Osteocyte (in vitro differentiated cells): Measurements from ENCODE around the gene BAHD1. TPM values are rescaled to one million over a fixed set of nuclear protein-coding genes. Genes with fewer than 3 reads are reported as not detected.

Experiments used
- DNase-seq: peaks from one replicate; pipeline ENCODE4 v3.0.0; 2021; ENCODE audit warnings: mixed read lengths; ENCODE audit not compliant: unreplicated experiment; ENCODE audit errors: extremely low spot score
- H3K27ac Mint-ChIP-seq: one replicate; pipeline ENCODE4 v1.8.0; 2021; ENCODE audit warnings: mild to moderate bottlenecking, mixed read lengths; ENCODE audit not compliant: unreplicated experiment
- H3K27me3 Mint-ChIP-seq: one replicate; pipeline ENCODE4 v1.8.0; 2021; ENCODE audit warnings: mixed read lengths; ENCODE audit not compliant: unreplicated experiment
- H3K36me3 Mint-ChIP-seq: one replicate; pipeline ENCODE4 v1.8.0; 2021; ENCODE audit warnings: mixed read lengths; ENCODE audit not compliant: unreplicated experiment
- H3K4me1 Mint-ChIP-seq: one replicate; pipeline ENCODE4 v1.8.0; 2021; ENCODE audit warnings: mixed read lengths; ENCODE audit not compliant: unreplicated experiment
- H3K4me3 Mint-ChIP-seq: one replicate; pipeline ENCODE4 v1.8.0; 2021; ENCODE audit warnings: mild to moderate bottlenecking, moderate library complexity, mixed read lengths; ENCODE audit not compliant: unreplicated experiment
- H3K9me3 Mint-ChIP-seq: one replicate; pipeline ENCODE4 v1.8.0; 2021; ENCODE audit warnings: mixed read lengths; ENCODE audit not compliant: unreplicated experiment
- total RNA-seq: library from RNA; stranded (reverse); gene quantifications from 2 replicates; pipeline ENCODE4 v1.2.1, GENCODE V29; 2021
- TF ChIP-seq, protein P1 (sequence below): fragments of 200-600 bp; sonication (generic); IDR thresholded peaks from 2 replicates; pipeline ENCODE4 v1.5.0; 2021; ENCODE audit warnings: antibody characterized with exemption, mild to moderate bottlenecking, moderate library complexity

Gene BAHD1
- total RNA-seq, 1 donor from 2014 or later: 26.4 TPM

GRCh38 chr15:40472171-40472727 is 31.5 kb downstream of the BAHD1 start:
- Mint-ChIP-seq H3K27me3 (no peaks in the 10 kb centered on the region), H3K36me3 (peaks cover 5% of the 10 kb centered on the region), H3K4me1 (peaks cover 19% of the 10 kb centered on the region), H3K9me3 (no peaks in the 10 kb centered on the region), H3K27ac (no peak overlapping the region), H3K4me3 (peak overlapping the region; percentile 77)
- DNase-seq: no peak
- TF ChIP-seq, protein P1, sequence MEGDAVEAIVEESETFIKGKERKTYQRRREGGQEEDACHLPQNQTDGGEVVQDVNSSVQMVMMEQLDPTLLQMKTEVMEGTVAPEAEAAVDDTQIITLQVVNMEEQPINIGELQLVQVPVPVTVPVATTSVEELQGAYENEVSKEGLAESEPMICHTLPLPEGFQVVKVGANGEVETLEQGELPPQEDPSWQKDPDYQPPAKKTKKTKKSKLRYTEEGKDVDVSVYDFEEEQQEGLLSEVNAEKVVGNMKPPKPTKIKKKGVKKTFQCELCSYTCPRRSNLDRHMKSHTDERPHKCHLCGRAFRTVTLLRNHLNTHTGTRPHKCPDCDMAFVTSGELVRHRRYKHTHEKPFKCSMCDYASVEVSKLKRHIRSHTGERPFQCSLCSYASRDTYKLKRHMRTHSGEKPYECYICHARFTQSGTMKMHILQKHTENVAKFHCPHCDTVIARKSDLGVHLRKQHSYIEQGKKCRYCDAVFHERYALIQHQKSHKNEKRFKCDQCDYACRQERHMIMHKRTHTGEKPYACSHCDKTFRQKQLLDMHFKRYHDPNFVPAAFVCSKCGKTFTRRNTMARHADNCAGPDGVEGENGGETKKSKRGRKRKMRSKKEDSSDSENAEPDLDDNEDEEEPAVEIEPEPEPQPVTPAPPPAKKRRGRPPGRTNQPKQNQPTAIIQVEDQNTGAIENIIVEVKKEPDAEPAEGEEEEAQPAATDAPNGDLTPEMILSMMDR: no peak

GRCh38 chr15:40474581-40474980 is 33.8 kb downstream of the BAHD1 start:
- Mint-ChIP-seq H3K27me3 (peaks cover 9% of the 10 kb centered on the region), H3K27ac (no peak overlapping the region), H3K9me3 (no peaks in the 10 kb centered on the region), H3K4me3 (no peak overlapping the region), H3K36me3 (no peaks in the 10 kb centered on the region), H3K4me1 (peaks cover 21% of the 10 kb centered on the region)
- DNase-seq: no peak
- TF ChIP-seq, protein P1: no peak

DNA sequence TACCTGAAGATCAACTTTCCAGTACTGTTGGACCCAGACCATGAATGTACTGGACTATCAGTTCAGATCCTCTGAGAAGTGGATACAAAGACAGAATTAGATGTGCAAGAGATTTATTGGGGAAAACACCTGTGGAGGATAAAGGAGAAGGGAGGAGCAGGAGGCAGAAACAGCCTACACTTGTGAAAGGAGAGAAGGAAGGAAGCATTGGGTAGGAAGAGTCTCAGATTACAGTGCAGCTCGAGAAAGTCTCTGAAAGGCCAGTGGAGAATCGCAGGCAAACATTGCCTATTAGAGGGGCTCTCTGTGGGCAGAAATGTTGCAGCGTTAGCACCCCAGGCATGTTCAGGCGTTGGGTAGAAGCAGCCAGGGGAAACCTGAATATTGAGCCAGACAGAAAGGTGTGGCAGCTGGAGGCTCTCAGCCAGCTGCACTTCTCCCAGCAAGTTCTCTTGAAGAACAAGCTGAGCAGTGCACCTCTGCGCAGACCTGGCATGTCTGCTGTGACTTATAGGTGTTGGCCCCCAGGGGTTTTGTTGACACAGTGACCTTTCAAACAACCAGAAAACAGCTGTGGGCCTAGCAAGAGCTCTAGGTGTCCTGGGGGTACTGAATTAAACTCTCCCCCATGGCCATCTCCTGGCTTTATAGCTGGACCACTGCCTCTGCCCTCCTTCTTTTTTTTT is 37.0 kb downstream of the BAHD1 start:
- no peak for DNase-seq
- TF ChIP-seq, protein P1: no peak
- H3K27ac Mint-ChIP-seq: no peak overlapping the region
- H3K4me3 Mint-ChIP-seq: no peak overlapping the region
- no peaks in the 10 kb centered on the region for H3K9me3 Mint-ChIP-seq
- H3K4me1 Mint-ChIP-seq: peaks cover 5% of the 10 kb centered on the region
- no peaks in the 10 kb centered on the region for H3K36me3 Mint-ChIP-seq
- H3K27me3 Mint-ChIP-seq: peaks cover 37% of the 10 kb centered on the region

DNA sequence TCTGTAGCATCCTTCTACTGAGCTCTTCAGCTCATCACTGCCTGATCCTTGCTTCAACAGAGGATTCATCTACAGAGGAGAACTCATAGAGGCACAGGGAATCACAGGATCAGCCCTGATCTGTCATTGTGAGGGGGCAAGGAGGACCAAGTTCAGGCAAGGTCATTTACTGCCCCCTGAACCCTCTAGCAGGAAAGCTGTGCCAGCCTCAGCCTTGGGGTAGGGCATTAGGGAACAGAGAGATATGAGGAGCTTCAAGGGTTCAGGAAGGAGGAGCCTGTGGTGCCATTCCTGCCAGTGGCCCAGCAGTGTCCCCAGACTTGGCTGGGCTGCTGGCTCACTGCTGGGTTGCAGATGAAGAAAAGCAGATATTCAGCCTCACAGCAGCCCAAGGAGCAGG is 38.3 kb downstream of the BAHD1 start:
- Mint-ChIP-seq H3K27me3 (peaks cover 46% of the 10 kb centered on the region), H3K4me3 (no peak overlapping the region), H3K4me1 (peaks cover 3% of the 10 kb centered on the region), H3K9me3 (no peaks in the 10 kb centered on the region), H3K36me3 (no peaks in the 10 kb centered on the region), H3K27ac (no peak overlapping the region)
- TF ChIP-seq, protein P1: no peak
- no peak for DNase-seq

DNA sequence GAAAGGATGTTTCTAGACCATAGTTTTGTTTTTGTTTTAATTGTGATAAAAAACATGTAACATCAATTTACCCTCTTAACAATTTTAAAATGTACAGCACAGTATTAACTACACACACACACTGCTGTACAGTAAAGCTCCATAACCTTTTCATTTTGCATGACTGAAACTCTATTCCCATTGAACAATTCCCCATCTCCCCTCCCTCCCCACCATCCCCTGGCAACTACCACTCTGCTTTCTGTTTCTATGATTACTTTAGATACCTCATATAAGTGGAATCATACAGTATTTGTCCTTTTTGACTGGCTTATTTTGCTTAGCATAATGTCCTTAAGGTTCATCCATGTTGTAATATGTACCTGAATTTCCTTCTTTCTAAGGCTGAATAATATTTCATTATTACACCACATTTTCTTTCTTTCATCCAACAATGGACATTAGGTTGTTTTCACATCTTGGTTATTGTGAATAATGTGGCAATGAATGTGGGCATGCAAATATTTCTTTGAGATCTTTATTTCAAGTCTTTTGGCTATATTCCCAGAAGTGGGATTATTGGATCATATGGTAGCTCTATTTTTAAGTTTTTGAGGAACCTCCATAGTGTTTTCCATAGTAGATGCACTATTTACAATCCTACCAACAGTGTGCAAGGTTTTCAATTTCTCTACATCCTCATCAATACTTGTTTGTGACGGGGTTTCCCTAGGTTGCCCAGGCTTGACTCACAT is 40.8 kb downstream of the BAHD1 start:
- Mint-ChIP-seq H3K4me3 (no peak overlapping the region), H3K27me3 (peaks cover 57% of the 10 kb centered on the region), H3K36me3 (no peaks in the 10 kb centered on the region), H3K9me3 (no peaks in the 10 kb centered on the region), H3K4me1 (peaks cover 3% of the 10 kb centered on the region), H3K27ac (no peak overlapping the region)
- TF ChIP-seq, protein P1: no peak
- DNase-seq: no peak
